ENCODE results near the gene NNMT. TPM values are rescaled to one million over a fixed set of nuclear protein-coding genes. Genes with fewer than 3 reads are reported as not detected.

NNMT gene
- polyA plus RNA-seq, result not detected in 2 replicates
- not detected in 2 replicates for polyA minus RNA-seq

GRCh38 chr11:114295676-114296604 is at the start of gene NNMT:
Gene NNMT (plus strand): TSS chr11:114296399. CDS start chr11:114296557, 158 bp downstream.
- Histone ChIP-seq H3K27me3 (ENCODE audit: insufficient read depth, low read depth, low read length) (no peaks in the 10 kb centered on the region), H3K9me3 (ENCODE audit: low read length) (no peaks in the 10 kb centered on the region), H3K9ac (ENCODE audit: low read length) (no peak within 1 kb of the TSS), H3K27ac (ENCODE audit: low read length) (no peak within 1 kb of the TSS), H2AFZ (ENCODE audit: low read depth, low read length) (no peak within 1 kb of the TSS), H3K36me3 (ENCODE audit: insufficient read depth, low read length) (no peaks in the 10 kb centered on the region), H3K4me2 (ENCODE audit: low read length) (no peak within 1 kb of the TSS), H3K79me2 (replicated peaks; ENCODE audit: insufficient read depth, low read length) (no peaks in the 10 kb centered on the region), H3K9me2 (ENCODE audit: insufficient read depth, low read length) (no peaks in the 10 kb centered on the region), H4K20me1 (ENCODE audit: insufficient read depth) (no peaks in the 10 kb centered on the region), H3F3A (ENCODE audit: insufficient read depth, low read length, poor library complexity, severe bottlenecking) (no peaks in the 10 kb centered on the region), H3K4me3 (ENCODE audit: low read length) (no peak within 1 kb of the TSS)
- TF ChIP-seq SMC3 (conservative IDR thresholded peaks at IDR 0.05; ENCODE audit: poor library complexity) (no peak), RAD21 (conservative IDR thresholded peaks at IDR 0.05) (no peak), EP300 (conservative IDR thresholded peaks at IDR 0.05; ENCODE audit: poor library complexity, severe bottlenecking) (no peak), EZH2 (IDR thresholded peaks at IDR 0.05; ENCODE audit: borderline replicate concordance, insufficient read depth, low read length, poor library complexity, severe bottlenecking) (no peak), REST (IDR thresholded peaks at IDR 0.05; ENCODE audit: borderline replicate concordance) (no peak), POLR2AphosphoS5 (IDR thresholded peaks at IDR 0.05) (no peak), MXI1 (conservative IDR thresholded peaks at IDR 0.05; ENCODE audit: poor library complexity, severe bottlenecking) (no peak), CTCF (IDR thresholded peaks at IDR 0.05; ENCODE audit: poor library complexity, severe bottlenecking) (no peak), TAF1 (IDR thresholded peaks at IDR 0.05; ENCODE audit: low read depth) (no peak)

- no peak for TF ChIP-seq MXI1 (conservative IDR thresholded peaks at IDR 0.05; ENCODE audit: poor library complexity, severe bottlenecking)
- no peak for TF ChIP-seq POLR2AphosphoS5 (IDR thresholded peaks at IDR 0.05)
- no peak for TF ChIP-seq CTCF (IDR thresholded peaks at IDR 0.05; ENCODE audit: poor library complexity, severe bottlenecking)
- no peak for TF ChIP-seq EZH2 (IDR thresholded peaks at IDR 0.05; ENCODE audit: borderline replicate concordance, insufficient read depth, low read length, poor library complexity, severe bottlenecking)
- Histone ChIP-seq H3K36me3 (ENCODE audit: insufficient read depth, low read length) (no peaks in the 10 kb centered on the region), H3K9ac (ENCODE audit: low read length) (no peak overlapping the region)
Measured at GRCh38 chr11:114247070-114247789, 49.0 kb upstream of the NNMT start.

More at GRCh38 chr11:114247070-114247789, 49.0 kb upstream of the NNMT start:
- Histone ChIP-seq H3K4me3 (ENCODE audit: low read length) (no peak overlapping the region), H3K27me3 (ENCODE audit: insufficient read depth, low read depth, low read length) (no peaks in the 10 kb centered on the region), H3K9me2 (ENCODE audit: insufficient read depth, low read length) (no peaks in the 10 kb centered on the region), H2AFZ (ENCODE audit: low read depth, low read length) (no peak overlapping the region), H3K27ac (ENCODE audit: low read length) (no peak overlapping the region), H3K9me3 (ENCODE audit: low read length) (no peaks in the 10 kb centered on the region), H3F3A (ENCODE audit: insufficient read depth, low read length, poor library complexity, severe bottlenecking) (no peaks in the 10 kb centered on the region), H3K79me2 (replicated peaks; ENCODE audit: insufficient read depth, low read length) (no peaks in the 10 kb centered on the region), H4K20me1 (ENCODE audit: insufficient read depth) (no peaks in the 10 kb centered on the region), H3K4me2 (ENCODE audit: low read length) (no peak overlapping the region)
